Stimulated activated CD8-positive, alpha-beta memory T cell treated with anti-CD3 and anti-CD28 coated beads, Interleukin-15, amount 100 ng/mL, for 4 hours (primary cell): ENCODE measurements around the gene P4HTM.

Experiments used
- DNase-seq, 2 donors: peaks; one replicate each; pipeline ENCODE4 v3.0.0-alpha.2; 2020; ENCODE audit warnings: low read depth in 2 of 2

The P4HTM gene

DNA sequence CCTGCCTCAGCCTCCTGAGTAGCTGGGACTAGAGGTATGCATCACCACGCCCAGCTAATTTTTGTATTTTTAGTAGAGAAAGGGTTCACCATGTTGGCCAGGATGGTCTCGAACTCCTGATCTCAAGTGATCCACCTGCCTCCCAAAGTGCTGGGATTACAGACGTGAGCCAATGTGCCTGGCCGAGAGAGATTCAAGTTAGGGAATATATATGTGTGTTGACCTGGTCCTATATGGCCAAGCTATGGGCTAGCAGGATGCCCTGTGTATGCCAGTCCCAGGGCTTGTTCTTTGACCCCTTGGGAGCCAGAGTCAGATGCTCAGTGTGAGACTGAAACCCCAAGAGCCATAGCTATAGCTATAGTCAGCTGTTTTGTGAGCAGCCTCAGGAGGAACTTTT lies 33.7 kb downstream of the P4HTM start:
- no peak for DNase-seq

DNA sequence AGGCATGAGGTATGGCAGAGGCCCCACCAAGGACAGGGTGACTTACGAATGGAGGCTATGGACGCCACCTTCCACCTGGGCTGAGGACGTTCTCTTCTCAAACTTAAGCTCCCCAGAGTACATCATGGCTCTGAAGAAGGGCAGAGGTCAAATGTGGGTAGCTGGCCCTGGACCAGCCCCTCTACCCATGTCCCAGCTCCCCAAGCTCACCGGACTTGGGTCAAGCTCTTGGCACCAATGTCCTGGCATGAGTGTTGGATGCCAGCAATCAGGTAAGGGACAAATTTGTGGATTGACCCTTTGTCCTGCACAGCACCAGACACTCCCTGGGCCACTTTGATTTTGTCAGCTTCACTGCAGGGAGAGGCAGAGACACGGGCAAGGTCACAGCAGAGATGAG lies 34.4 kb downstream of the P4HTM start:
- no peak for DNase-seq

DNA sequence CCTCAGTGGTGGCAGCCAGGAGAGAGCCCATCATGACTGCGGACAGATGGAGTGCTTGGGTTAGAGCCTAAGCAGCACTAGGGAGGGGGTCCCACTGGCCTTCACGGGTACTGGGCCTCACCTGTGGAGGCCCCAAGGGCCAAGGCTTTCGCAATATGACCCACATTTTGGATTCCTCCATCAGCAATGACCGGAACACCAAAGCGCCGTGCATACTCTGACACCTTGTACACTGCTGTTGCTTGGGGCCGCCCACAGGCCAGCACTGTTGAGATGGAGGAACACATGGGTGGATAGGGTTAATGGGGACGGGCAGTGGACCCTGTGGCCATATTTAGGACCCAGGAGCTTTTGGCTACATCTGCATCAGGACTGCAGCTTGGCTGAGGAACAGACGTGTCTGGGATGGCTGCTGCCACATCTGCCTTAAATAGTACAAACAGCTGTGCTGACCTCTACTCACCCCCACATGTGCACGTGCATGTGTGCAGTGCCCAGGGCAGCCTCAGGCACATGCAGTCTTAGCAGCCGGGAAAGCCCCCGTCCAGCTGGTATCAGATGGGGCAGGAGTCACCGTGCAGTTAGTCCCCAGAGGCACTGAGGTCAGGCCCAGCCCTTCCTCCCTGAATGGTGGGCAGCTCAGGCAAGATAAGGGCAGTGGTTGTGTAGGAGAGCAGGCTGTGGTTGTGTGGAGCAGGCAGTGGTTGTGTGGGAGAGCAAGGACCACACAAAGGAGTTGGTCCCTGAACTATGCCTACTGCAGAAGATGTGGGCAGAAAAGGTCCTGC lies 35.2 kb downstream of the P4HTM start:
- DNase-seq: no peak

DNA sequence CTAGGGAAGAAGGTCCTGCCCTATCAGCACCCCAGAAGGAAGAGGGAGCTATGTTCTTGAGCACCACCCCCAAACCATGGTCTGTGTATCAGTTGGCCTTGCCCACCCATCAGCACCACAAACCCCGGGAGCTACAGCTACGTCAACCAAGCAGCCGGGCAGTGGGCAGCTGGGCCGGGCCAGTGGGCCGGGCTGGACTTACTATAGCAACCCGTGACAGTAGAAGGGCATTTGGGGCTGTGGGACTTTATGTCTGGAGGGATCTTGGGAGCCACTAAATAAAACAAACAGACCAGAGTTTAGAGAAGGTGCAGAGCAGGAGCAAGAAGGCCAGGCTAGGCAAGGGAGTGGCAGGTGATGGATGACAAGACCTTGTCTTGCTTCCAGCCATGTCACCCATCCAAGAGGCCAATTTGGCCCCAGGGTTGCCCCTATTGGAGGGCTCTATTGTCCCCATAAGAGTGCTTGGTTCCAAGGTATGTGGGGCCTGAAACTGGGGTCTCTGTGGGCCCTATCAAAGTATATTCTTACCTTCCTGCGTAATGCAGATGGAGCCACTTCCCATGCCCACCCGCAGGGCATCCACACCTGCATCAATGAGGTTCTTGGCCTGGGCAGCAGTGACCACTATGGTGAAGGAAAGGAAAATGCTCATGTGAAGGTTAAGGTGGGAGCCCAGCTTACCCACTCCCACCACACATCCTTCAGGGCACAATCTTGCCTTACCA lies 35.9 kb downstream of the P4HTM start:
- no peak for DNase-seq

DNA sequence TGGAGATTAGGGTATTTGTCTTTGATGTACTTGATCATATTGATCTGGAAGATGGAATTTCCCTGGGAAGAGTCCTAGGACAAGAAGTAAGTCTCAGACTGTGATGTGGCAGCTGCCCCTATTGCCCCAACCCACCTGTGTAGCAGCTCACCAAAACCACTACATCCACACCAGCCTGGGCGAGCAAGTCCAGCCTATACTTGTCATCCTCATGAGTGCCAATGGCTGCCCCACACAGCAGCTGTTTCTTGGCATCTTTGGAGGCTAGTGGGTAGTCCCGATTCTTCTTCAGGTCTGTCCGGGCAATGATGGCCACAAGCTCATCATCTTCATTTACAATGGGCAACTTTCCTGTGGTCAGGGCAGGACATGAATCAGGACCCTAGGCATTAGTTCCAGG lies 36.5 kb downstream of the P4HTM start:
- DNase-seq: no peak

DNA sequence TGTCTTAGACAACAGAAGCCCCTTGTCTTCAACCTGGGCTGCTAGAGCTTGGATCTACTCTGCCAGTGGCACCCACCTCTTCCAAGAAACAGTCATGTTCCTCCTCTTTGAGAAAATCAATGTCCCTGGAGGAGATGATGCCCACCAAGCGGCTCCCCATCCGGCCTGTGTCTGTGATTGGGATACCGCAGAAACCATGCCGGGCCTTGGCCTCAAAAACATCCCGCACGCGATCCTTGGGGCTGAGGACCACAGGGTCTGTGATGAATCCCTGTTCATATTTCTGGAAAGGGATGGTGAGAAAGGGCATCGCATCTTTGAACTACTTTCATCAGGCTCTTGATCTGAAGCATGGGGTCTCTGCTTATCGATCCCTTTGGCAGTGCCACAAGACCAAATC lies 37.6 kb downstream of the P4HTM start:
- DNase-seq: no peak

DNA sequence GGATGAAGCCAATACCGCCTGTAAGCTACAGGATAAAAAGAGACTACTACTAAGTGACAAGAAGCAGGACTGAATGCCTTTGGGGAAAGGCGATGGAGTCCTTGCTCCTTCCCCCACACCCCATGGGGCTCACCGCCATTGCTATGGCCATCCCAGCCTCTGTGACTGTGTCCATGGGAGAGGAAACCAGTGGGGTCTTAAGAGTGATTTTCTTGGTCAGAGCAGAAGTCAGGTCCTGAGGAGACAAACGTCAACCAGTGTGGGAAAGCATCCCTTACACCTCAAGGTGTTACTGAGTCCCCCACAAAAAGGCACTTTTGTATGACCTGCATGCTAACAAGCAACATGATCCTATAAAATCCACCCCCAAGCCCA lies 38.2 kb downstream of the P4HTM start:
- DNase-seq: no peak

DNA sequence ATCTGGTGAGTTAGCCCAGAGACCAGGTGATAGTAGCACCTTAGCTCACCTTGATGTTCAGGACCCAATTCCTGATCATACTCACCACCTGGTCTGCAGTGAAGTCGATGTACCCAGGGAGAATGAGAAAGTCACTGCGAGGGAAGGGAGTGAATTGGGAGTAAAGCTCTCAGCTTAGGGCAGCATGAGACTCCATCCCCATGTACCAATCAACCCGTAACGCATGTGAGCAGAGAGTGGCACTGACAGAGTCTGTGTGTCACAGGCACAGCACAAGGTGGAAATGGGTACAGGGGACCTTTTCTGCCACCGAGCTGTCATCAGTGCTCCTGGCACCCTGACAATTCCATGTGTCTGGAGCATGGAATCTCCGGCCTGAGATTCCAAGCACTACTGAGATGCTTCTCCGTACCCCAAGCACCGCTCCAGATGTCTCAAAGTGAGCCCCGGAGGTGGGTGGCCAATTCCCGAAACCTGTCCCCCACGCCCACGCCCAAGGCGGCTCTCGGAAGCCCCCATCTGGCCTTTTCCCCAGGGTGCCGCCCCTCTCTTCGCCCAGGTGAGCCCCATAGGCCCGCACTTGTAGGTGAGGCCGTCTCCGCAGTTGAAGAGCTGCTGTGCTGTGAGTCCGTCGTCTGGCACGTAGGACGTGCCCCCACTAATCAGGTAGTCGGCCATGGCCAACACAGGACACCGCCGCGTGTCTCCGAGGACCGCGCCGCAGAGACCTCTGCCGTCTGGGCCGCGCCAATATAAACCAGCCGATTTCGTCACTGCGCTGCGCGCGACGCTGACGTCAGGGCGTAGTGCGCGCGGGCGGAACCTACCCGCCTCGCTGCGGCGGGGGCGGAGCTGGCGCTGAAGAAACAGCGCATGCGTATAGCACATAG lies 38.9 kb downstream of the P4HTM start, which contains the start of gene IMPDH2:
Gene IMPDH2, minus strand, starts transcription at position 726 of the 890 bp plus-strand sequence. Its CDS starts 48 bp downstream, at position 678.
- peak; percentile 86 to 89 for DNase-seq

DNA sequence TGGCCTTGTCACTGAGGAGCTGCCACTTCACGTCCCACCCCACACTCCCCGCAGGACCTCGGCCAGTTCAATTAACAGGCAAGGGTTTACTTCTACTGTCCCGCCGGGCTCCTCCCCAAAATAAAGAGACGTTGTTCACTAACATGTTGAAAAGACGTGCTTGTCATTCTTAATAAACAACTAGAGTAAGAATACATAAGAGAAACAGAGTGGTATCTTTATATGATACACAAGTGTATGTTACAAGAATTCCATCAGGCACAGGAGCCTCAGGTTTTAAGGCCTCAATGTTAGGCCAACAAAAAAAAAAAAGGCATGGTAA lies 39.5 kb downstream of the P4HTM start:
- DNase-seq: no peak

DNA sequence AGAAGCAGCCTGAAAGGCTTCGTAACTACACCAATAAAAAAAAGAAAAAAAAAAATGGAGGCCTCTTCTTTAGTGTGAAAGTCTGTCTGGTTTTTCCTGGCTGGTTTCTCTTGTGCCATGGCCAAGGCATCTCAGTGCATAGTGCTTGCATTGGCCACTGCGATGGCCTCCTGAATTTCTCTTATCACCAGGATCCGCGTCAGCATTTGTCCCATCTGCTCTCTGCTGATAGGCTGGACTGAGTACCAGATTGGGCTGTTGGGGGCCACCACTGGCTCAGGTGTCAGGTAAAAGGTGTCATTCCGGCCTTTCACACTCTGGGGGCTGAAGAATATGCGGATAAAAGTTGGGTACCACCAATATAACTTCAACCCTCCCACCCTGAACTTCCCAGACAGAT lies 40.3 kb downstream of the P4HTM start:
- DNase-seq: no peak

DNA sequence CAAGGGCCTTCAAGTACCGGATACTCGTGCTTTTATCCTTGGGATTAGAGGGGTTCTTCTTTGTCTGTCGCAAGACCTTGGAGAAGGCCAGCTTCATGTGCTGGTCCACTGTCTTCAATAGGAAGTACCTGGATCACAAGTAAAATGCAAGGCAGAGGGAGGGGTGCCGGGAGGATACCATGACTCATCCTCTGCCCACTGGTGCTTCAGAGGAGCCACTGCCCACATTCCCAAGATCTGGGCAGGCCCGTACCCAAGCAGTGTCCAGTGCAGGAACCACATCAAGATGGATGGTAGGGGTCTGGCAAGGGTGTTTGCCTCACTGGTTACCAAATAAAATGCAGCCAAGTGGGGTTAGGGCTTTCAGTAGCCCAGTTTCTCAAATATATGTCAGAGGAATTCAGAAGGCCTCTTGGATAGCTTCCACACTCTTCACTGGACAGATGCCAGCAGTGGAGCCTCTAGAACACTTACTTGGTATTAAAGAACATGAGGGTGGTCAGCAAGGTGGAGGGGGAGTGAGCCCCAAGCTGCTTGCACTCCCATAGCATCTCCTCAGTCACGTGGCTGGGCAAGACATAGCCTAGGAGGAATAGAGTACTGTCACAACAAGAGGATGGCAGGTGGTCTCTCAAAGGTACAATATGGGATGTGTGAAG lies 42.7 kb downstream of the P4HTM start:
- DNase-seq: no peak

DNA sequence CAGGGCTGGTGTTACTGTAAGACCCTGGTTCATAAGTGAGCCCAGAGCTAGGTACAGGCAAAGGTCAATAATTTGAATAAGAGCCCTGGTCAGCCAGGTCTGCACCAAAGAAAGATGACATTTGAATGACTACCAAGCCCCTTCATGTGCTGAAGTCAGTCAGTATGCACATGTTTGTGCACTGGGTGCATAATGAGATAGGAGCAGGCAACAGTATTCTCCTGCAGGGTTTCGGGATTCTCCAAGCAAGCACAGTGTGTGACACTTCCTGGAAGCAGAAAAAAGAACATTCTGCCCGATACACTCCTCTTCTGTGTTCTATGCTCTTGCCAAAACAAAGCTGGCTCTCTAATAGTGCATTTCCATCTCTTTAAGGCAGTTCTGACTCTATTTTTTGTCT lies 44.6 kb downstream of the P4HTM start:
- no peak for DNase-seq

DNA sequence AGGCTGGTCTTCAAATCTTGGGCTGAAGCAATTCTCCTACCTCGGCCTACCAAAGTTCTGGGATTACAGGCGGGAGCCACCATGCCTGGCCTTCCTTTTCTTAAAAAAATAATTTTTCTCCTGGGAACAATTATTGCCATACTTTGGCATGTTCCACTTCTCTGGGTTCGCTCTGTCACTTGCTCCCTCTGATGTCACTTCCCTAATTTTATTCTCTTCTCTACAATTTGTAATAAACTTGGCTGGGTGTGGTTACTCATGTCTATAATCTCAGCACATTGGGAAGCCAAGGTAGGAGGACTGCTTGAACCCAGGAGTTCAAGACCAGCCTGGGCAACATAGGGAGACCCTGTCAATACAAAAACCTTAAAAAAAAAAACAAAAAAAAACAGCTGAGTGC lies 45.2 kb downstream of the P4HTM start:
- DNase-seq: no peak

DNA sequence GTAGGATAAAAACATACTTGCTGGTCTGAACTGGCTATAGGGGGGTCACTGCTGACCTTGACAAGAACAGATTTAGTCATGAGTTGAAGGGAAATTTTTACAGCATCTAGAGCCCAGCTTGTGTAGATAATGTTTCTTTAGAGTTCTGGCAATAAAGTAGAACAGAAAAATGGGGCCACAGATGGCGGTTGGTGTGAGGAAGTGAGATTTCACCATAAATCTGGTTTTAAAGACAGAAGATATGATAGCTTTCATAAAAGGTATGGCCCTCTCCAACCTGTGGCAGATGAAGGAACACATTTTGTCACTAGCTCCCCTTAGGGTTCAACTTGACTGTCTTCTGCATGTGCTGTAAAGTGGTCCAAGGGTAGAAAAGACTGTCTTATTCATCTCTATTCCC lies 63.5 kb downstream of the P4HTM start:
- no peak for DNase-seq

DNA sequence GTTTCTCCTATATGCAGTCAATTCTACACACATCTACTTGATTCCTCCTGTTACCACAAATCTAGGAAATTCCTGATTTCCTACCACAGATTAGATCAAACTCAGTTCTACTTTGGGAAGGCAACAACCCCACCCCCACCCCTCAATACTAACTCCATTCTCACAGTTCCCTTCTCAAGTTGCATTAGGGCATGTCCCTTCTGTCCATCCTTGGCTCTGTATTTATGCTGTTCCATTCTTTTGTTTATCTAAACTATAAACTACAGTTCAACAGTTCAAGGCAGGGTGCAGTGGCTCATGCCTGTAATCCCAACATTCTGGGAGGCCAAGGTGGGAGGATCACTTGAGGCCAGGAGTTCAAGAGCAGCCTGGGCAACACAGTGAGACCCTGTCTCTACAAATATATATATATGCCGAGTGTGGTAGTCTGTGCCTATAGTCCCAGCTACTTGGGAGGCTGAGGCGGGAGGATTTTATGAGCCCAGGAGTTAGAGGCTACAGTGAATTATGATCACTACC lies 64.4 kb downstream of the P4HTM start:
- DNase-seq: no peak
